Tongue (tissue), 2 donors: ENCODE data around the gene STAT5A. TPM values are rescaled to one million over a fixed set of nuclear protein-coding genes. Genes with fewer than 3 reads are reported as not detected.
A peak's percentile ranks its signal among the peaks of the same experiment; 100 is the strongest.
"Not testable (repeated sequence)": the region's sequence is repeated elsewhere in the genome, so short reads cannot be mapped to it uniquely, and the experiment has no call there.

ENCODE experiments used
- DNase-seq: peaks from one replicate; pipeline ENCODE4 v3.0.0-alpha.2; 2015
- total RNA-seq: library from RNA; depleted of rRNA; stranded (reverse); fragments of >200 nt; gene quantifications from one replicate; pipeline ENCODE4 v1.2.3, GENCODE V29; 2014

The STAT5A gene
- total RNA-seq = 39.3 TPM

DNA sequence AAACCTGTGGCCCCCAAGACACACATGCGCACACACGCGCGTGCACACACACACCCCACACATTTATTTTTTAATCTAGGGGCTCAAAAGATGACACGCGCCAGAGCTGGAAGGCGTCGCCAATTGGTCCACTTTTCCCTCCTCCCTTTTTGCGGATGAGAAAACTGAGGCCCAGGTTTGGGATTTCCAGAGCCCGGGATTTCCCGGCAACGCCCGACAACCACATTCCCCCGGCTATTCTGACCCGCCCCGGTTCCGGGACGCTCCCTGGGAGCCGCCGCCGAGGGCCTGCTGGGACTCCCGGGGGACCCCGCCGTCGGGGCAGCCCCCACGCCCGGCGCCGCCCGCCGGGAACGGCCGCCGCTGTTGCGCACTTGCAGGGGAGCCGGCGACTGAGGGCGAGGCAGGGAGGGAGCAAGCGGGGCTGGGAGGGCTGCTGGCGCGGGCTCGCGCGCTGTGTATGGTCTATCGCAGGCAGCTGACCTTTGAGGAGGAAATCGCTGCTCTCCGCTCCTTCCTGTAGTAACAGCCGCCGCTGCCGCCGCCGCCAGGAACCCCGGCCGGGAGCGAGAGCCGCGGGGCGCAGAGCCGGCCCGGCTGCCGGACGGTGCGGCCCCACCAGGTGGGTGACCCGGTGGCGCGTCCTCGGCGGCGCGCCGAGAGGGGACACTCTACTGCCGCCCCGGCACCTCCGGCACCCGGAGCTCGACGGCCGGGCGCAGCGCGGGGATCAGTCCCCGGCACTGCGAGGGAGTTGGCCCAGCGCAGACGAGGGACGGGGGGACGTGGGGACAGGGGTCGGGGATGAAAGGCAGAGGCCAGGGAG is at the start of gene STAT5A:
STAT5A (plus strand) TSS at position 522 of the 826 bp plus-strand sequence. CDS start 914 bp downstream, outside the sequence.
- DNase-seq = peak; percentile 88

- DNase-seq = not testable (repeated sequence)
These were observed 48.7 kb upstream of the STAT5A start for GRCh38 chr17:42239576-42239975.

DNA sequence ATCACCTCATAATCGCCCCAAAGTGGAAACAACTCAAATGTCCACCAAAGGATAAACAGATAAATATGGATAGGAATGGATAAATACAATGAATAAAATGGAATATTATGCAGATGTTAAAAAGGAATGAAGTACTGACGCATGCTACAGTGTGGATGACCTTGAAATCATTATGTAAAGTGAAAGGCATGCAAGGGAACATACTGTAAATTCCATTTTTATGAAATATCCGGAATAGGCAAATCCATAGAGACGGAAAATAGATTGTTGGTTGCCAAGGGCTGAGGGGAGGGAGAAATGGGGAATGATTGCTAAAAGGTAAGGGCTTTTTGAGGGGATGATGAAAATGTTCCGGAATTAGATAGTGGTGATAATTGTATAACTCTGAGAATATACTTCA is 48.1 kb upstream of the STAT5A start:
- no peak for DNase-seq

DNA sequence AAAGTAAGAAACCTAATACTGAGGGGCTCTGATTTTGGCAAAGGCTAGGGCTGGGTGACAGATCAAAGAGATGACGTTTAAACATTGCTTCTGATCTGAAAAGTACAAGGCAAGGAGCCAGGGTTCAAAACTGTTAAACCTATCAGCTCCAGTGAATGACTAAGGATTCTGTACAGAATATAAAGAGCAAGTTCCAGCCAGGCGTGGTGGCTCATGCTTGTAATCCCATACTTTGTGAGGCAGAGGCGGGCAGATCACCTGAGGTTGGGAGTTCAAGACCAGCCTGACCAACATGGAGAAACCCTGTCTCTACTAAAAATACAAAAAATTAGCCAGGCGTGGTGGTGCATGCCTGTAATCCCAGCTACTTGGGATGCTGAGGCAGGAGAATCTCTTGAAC is 47.4 kb upstream of the STAT5A start:
- DNase-seq = not testable (repeated sequence)

DNA sequence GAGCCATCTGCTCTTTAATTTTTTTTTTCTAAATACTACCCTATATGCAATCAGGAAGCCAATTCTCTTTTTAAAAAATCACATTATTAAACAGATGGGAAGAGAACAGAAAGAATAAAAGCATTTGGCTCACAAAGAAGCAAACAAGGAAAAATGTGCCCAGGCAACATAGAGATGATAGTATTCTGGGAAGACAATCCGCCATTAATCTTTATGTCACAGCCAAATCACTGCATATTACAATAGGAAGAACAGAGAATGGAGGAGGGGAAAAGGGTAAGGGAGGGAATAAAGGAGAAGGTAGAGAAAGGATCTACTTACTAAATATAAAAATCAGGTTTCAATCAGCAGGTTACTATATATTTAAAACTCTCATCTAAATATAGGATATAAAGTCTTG is 46.4 kb upstream of the STAT5A start:
- no peak for DNase-seq

DNA sequence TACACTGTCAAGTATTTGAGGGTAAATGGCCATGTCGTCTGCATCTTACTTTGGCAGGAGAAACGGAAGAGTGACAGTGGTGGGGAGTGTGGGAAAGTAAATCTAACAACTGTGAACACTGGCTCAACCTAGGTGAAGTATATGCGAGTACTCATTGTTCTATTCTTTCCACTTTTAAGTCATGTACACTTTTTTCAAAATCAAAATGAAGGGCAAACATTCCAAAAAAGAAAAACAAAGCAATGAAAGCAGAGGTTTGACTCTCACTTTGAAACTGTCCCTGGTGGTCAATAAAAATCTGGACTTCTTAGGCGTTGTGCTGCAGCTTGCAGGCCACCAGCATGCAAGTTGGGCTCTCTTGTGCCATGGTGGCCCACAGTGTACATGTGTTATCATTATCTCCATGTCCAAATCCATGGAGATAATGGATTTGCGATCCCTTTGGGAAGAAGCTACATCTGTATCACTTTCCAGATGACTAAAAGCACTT is 44.8 kb upstream of the STAT5A start:
- DNase-seq = no peak

- not testable (repeated sequence) for DNase-seq
These were observed 44.2 kb upstream of the STAT5A start for GRCh38 chr17:42244116-42244515.

DNA sequence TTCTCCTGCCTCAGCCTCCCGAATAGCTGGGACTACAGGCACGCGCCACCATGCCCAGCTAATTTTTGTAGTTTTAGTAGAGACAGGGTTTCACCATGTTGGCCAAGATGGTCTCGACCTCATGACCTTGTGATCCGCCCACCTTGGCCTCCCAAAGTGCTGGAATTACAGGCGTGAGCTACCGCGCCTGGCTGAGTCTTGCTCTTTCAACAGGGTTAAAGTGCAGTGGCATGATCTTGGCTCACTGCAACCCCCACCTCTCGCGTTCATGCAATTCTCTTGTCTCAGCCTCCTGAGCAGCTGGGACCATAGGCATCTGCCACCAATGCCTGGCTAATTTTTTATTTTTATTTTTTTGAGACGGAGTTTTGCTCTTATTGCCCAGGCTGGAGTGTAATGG is 43.1 kb upstream of the STAT5A start:
- not testable (repeated sequence) for DNase-seq

DNA sequence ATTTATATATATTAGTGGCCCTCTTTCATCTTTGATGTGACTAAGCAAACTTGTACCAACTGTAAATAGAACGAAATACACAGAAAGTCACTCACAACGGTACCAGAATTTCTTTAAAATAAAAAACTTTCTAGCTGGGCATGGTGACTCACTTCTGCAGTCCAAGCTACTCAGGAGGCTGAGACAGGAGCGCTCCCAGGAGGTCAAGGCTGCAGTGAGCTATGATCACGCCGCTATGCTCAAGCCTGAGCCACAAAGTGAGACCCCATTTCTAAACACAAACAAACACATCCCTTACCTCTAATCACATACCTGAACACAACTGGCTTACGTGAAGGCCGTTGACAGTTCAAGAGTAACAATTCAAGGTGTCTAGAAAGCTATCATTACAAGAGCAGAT is 41.8 kb upstream of the STAT5A start:
- DNase-seq = no peak

DNA sequence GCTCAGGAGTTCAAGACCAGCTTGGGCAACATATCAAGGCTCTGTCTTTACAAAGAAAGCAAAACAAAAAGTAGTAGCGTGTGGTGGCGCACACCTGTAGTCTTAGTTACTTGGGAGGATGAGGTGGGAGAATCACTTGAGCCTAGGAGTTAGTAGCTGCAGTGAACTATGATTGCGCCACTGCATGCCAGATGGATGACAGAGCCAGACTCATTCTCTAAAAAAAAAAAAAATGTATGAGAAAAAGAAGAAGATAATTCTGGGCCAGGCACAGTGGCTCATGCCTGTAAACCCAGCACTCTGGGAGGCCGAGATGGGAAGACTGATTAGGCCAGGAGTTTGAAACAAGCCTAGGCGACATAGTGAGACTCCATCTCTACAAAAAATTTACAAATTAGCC is 40.6 kb upstream of the STAT5A start:
- DNase-seq = no peak

GRCh38 chr17:42248351-42249179 is 39.7 kb upstream of the STAT5A start:
- peak; percentile 94 for DNase-seq

GRCh38 chr17:42249681-42250446 is 38.4 kb upstream of the STAT5A start:
- DNase-seq = no peak

DNA sequence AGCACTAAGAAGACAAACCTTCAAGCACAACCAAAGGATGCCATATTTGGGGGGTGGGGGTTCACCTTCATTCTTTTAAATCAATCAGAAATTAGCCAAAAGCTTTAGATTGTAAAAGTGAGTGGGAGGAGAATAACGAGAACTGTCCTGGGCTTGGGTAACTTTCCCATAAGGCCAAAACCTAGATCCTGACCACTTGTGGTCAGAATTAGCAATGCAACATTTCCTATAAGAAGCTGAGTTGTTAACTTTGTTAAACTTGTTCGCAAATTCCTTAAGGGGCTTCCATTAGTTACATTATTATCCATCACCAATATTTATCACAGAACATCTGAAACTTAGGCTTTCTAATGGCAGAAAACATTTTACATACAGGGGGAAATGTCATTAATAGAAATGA is 37.2 kb upstream of the STAT5A start:
- no peak for DNase-seq

DNA sequence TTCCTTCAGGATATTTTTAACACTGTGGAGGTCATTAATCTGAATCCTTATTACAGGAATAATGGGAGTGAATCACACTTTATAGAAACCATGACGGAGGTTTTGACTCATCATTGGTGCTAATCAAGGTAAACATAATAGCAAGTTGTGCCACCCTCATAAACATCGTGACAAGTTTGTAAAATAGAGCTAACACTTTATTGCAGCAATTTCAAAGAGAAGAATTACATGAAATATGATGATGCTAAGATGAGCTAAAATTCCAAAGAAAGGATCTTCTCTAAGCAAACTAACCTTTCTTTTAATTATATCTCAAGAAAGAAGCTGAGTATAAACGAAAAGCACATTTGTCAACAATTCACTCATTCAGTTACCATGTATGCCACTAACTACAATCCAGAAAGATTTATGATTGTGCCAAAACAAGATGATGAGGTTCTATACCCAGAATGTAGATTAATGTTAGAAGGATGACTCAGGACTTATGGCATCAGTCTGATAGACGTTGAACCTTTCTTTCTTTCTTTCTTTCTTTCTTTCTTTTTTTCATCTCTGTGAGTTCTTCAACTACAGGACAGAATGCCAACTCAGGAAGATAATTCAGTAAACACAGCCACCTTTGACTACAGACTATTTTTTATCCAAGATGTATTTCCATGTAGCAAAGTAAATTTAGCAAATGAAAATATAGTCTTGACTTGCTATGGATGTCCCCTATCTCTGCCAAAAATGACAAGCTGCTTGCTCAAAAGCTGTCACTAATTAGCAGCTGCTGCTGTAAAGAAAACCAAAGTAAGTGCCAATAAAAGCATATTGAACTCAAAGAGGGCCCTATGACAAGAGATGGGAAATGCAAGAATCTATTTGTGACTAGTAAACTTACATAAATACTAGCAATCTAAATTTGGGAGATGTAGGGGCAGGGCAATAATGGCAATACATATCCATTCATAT is 35.4 kb upstream of the STAT5A start:
- peak; percentile 54 for DNase-seq

GRCh38 chr17:42253578-42253977 is 34.7 kb upstream of the STAT5A start:
- no peak for DNase-seq

DNA sequence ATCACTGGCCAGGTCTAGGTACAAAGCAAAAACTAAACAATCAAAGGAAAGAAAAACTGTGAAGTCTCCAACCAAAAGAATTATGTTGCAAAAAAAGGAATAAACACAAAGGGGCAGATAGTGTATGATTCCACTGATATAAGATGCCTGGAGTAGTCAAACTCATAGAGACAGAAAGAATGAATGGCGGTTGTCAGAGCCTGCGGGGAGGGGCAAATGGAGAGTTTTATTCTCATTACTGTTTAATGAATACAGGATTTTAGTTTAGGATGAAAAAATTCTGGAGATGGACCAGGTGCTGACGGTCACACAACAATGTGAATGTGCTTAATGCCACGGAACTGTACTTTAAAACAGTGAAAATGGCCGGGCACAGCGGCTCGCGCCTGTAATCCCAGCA is 32.9 kb upstream of the STAT5A start:
- DNase-seq = no peak

- no peak for DNase-seq
These were observed 28.0 kb upstream of the STAT5A start for GRCh38 chr17:42260318-42260717.

GRCh38 chr17:42264366-42264765 is 23.9 kb upstream of the STAT5A start:
- DNase-seq = not testable (repeated sequence)

GRCh38 chr17:42266462-42266861 is 21.8 kb upstream of the STAT5A start:
- DNase-seq = no peak

GRCh38 chr17:42266918-42267766 is 21.2 kb upstream of the STAT5A start:
- no peak for DNase-seq
